Upper lobe of left lung (tissue), 4 donors: ENCODE results near the gene KRT74.

Source experiments
- CTCF ChIP-seq, 6 experiments: fragments of 450-650 bp in 4 of 6; fragments of 200-600 bp in 2 of 6; sonication (generic) in 2 of 6; IDR thresholded peaks; one replicate each; pipeline ENCODE4 v1.5.1; 2016 to 2019; ENCODE audit warnings: antibody characterized with exemption in 6 of 6
- POLR2A ChIP-seq, 4 donors: fragments of 450-650 bp; IDR thresholded peaks; one replicate each; pipeline ENCODE4 v1.5.1; 2016 to 2017; ENCODE audit warnings: antibody characterized with exemption in 4 of 4, mild to moderate bottlenecking in 2 of 4

GRCh38 chr12:52614381-52615207, 41.0 kb upstream of the KRT74 start:
- TF ChIP-seq POLR2A (IDR thresholded peaks at IDR 0.05) (no peak), CTCF (IDR thresholded peaks at IDR 0.05) (no peak)
